ENCODE measurements around the gene MCRS1. TPM values are rescaled to one million over a fixed set of nuclear protein-coding genes. Genes with fewer than 3 reads are reported as not detected.

Gene MCRS1, protein sequence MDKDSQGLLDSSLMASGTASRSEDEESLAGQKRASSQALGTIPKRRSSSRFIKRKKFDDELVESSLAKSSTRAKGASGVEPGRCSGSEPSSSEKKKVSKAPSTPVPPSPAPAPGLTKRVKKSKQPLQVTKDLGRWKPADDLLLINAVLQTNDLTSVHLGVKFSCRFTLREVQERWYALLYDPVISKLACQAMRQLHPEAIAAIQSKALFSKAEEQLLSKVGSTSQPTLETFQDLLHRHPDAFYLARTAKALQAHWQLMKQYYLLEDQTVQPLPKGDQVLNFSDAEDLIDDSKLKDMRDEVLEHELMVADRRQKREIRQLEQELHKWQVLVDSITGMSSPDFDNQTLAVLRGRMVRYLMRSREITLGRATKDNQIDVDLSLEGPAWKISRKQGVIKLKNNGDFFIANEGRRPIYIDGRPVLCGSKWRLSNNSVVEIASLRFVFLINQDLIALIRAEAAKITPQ
- 68.8 TPM for polyA plus RNA-seq (2013, experiment 1 of 2)
- 67.4 TPM for polyA plus RNA-seq (2013, experiment 2 of 2)

DNA sequence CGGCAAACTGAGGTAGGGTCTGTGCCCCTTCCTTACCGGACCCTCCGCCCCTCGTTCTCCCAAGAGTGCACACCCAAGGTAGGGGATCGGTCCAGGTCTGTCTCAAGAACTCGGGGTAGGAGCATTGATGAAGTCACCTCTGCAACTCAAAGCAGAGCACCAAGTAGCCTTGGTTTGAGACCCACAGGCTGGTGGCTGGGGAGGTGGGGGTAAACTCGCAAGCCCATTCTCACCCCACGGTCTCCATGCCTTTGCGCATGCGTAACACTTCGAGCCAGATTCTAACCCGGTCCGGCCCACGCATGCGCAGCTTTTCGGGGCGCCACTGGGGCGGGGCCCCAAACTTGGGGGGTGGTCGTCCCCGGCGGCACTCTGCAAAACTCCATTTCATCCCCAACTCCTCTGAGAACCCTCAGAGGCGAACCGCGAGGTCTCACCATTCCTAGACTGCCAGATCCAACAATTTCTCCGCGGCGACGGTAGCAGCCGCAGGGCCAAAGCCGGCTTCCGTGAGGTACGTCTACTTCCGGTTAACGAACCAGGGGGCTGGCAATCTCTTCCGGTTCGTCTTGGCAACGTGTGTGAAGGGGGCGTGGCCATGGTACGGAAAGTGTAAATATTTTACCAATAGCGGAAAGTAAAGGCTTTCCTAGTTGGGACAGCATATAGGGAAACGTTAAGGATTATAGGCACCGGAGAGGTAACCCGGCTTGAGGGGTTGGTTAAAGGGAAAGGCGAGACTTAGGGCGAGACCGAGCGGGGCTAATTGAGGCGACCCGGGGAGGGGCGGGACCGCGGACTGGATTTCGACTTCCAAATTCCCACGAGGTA lies at the start of gene MCRS1:
Gene MCRS1, minus strand, starts transcription at position 532 of the 831 bp plus-strand sequence. CDS start 1,411 bp downstream, outside the sequence.
- peak within 1 kb of the TSS; percentile 67 for H2AK5ac ChIP-seq (ENCODE audit: low read depth, low read length)
- H2BK5ac ChIP-seq (ENCODE audit: low read length), result peak within 1 kb of the TSS; percentile 93
- DNase-seq (ENCODE audit: low spot score), result peak; percentile 85
- peak within 1 kb of the TSS; percentile 84 to 95 for H3K4me3 ChIP-seq (ENCODE audit: low read length in 2 of 2)
- peaks cover 16% of the 10 kb centered on the region for H3K79me1 ChIP-seq (ENCODE audit: low read depth, low read length)
- peak within 1 kb of the TSS; percentile 94 for H2AFZ ChIP-seq (ENCODE audit: low read length)
- H3K27ac ChIP-seq (replicated peaks; ENCODE audit: low read length), result peak within 1 kb of the TSS; percentile 85
- peak within 1 kb of the TSS; percentile 72 for H3K4ac ChIP-seq (ENCODE audit: low read length)
- H3K9ac ChIP-seq (ENCODE audit: low read depth, low read length, poor library complexity), result peak within 1 kb of the TSS; percentile 94
- H3K14ac ChIP-seq (ENCODE audit: low read length), result peak within 1 kb of the TSS; percentile 71
- no peak within 1 kb of the TSS for H4K91ac ChIP-seq (ENCODE audit: low read depth, low read length, poor library complexity)
- peak within 1 kb of the TSS; percentile 16 for H2BK12ac ChIP-seq (ENCODE audit: low read length)
- peaks cover 0 to 3% of the 10 kb centered on the region in 2 donors for H3K9me3 ChIP-seq (replicated peaks in 1 of 2; ENCODE audit: control insufficient read depth in 2 of 2, insufficient read depth in 1 of 2, low read depth in 1 of 2, low read length in 2 of 2)
- H3K23ac ChIP-seq (ENCODE audit: low read depth, low read length, poor library complexity), result peak within 1 kb of the TSS; percentile 96
- no CpG with 5 or more reads among the region's 54 CpGs for WGBS, 2 donors (ENCODE audit: extremely low coverage in 2 of 2, insufficient read length in 2 of 2, insufficient replicate concordance in 1 of 2)
- peak within 1 kb of the TSS; percentile 99 for H3K18ac ChIP-seq (ENCODE audit: low read length)
- H3K27me3 ChIP-seq (ENCODE audit: control insufficient read depth in 3 of 3, insufficient read depth in 3 of 3, low read depth in 1 of 3, low read length in 3 of 3), result no peaks in the 10 kb centered on the region
- H2BK120ac ChIP-seq (ENCODE audit: low read depth, low read length), result no peak within 1 kb of the TSS
- H3K4me2 ChIP-seq (ENCODE audit: insufficient read depth, low read length, poor library complexity, severe bottlenecking), result peak within 1 kb of the TSS; percentile 84
- H4K8ac ChIP-seq (ENCODE audit: low read depth, low read length), result no peak within 1 kb of the TSS
- peak within 1 kb of the TSS; percentile 69 for H2BK15ac ChIP-seq (ENCODE audit: low read length)
- H3K4me1 ChIP-seq (ENCODE audit: control insufficient read depth in 2 of 2, insufficient read depth in 1 of 2, low read depth in 1 of 2, low read length in 2 of 2), result peaks cover 1 to 3% of the 10 kb centered on the region in 2 donors
- peaks cover 30 to 37% of the 10 kb centered on the region in 2 donors for H3K36me3 ChIP-seq (replicated peaks in 1 of 2; ENCODE audit: control insufficient read depth in 2 of 2, insufficient read depth in 2 of 2, low read length in 2 of 2)

DNA sequence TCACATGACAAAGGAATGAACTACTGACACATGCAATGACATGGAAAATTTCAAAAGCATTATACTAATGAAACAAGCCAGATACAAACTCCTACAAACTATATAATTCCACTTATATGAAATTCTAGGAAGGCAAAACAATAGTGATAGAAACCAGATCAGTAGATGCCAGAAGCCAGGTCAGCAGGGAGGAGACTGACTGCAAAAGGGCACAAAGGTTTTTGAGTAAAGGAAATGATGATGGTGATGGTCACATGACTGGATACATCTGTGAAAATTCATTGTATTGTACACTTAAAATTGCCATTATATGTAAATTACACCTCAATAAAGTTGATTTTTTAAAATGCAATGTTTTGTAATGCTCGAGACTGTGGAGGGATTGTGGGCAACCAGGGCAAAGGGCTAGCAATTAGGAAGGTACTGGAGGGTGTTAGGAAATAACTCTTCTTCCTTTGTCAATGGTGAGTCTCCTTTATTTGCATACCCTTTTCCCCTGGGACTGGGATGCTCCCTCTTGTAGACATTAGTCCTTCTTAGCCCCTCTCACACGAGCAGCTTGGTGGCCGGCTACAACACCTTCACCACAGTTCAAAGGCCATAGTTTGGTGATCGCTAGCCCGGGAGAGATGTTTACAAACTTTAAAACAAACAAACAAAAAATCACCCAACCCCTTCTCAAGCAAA lies 48.7 kb upstream of the MCRS1 start:
- no peak overlapping the region for H3K18ac ChIP-seq (ENCODE audit: low read length)
- no peak overlapping the region for H2BK15ac ChIP-seq (ENCODE audit: low read length)
- H3K4ac ChIP-seq (ENCODE audit: low read length), result no peak overlapping the region
- H4K91ac ChIP-seq (ENCODE audit: low read depth, low read length, poor library complexity), result no peak overlapping the region
- no peaks in the 10 kb centered on the region for H3K79me1 ChIP-seq (ENCODE audit: low read depth, low read length)
- peaks cover 0 to 3% of the 10 kb centered on the region in 2 donors for H3K9me3 ChIP-seq (replicated peaks in 1 of 2; ENCODE audit: control insufficient read depth in 2 of 2, insufficient read depth in 1 of 2, low read depth in 1 of 2, low read length in 2 of 2)
- no peak overlapping the region for H4K8ac ChIP-seq (ENCODE audit: low read depth, low read length)
- no peak overlapping the region for H2BK12ac ChIP-seq (ENCODE audit: low read length)
- H3K9ac ChIP-seq (ENCODE audit: low read depth, low read length, poor library complexity), result no peak overlapping the region
- H3K27me3 ChIP-seq (ENCODE audit: control insufficient read depth in 3 of 3, insufficient read depth in 3 of 3, low read depth in 1 of 3, low read length in 3 of 3), result no peaks in the 10 kb centered on the region
- peaks cover 1 to 2% of the 10 kb centered on the region in 2 donors for H3K4me1 ChIP-seq (ENCODE audit: control insufficient read depth in 2 of 2, insufficient read depth in 1 of 2, low read depth in 1 of 2, low read length in 2 of 2)
- no CpG with 5 or more reads among the region's 5 CpGs for WGBS, 2 donors (ENCODE audit: extremely low coverage in 2 of 2, insufficient read length in 2 of 2, insufficient replicate concordance in 1 of 2)
- H3K36me3 ChIP-seq (replicated peaks in 1 of 2; ENCODE audit: control insufficient read depth in 2 of 2, insufficient read depth in 2 of 2, low read length in 2 of 2), result no peaks in the 10 kb centered on the region
- no peak overlapping the region for H2AK5ac ChIP-seq (ENCODE audit: low read depth, low read length)
- no peak overlapping the region for H3K4me2 ChIP-seq (ENCODE audit: insufficient read depth, low read length, poor library complexity, severe bottlenecking)
- H3K4me3 ChIP-seq (ENCODE audit: low read length in 2 of 2), result no peak overlapping the region
- no peak overlapping the region for H2BK120ac ChIP-seq (ENCODE audit: low read depth, low read length)
- no peak for DNase-seq (ENCODE audit: low spot score)
- H3K14ac ChIP-seq (ENCODE audit: low read length), result no peak overlapping the region
- no peak overlapping the region for H2AFZ ChIP-seq (ENCODE audit: low read length)
- no peak overlapping the region for H2BK5ac ChIP-seq (ENCODE audit: low read length)
- H3K23ac ChIP-seq (ENCODE audit: low read depth, low read length, poor library complexity), result no peak overlapping the region
- no peak overlapping the region for H3K27ac ChIP-seq (replicated peaks; ENCODE audit: low read length)

DNA sequence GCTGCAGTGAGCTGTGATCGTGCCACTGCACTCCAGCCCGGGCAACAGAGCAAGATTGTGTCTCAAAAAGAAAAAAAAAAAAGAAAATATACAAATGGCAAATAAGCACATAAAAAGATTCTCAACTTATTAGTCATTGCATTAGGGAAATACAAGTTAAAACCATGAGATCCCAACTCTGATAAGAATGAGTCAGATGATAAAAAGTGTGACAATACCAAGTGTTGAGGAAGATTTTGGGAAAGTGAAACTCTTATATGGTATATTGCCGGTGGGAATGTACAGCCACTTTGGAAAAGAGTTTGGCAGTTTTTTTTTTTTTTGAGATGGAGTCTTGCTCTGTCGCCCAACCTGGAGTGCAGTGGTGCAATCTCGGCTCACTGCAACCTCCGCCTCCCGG lies 47.8 kb upstream of the MCRS1 start:
- Histone ChIP-seq H3K23ac (ENCODE audit: low read depth, low read length, poor library complexity) (no peak overlapping the region), H2AFZ (ENCODE audit: low read length) (no peak overlapping the region), H4K91ac (ENCODE audit: low read depth, low read length, poor library complexity) (no peak overlapping the region), H3K14ac (ENCODE audit: low read length) (no peak overlapping the region), H3K27ac (replicated peaks; ENCODE audit: low read length) (no peak overlapping the region), H3K4me2 (ENCODE audit: insufficient read depth, low read length, poor library complexity, severe bottlenecking) (no peak overlapping the region), H3K4me1 (ENCODE audit: control insufficient read depth in 2 of 2, insufficient read depth in 1 of 2, low read depth in 1 of 2, low read length in 2 of 2) (no peaks in the 10 kb centered on the region), H2BK5ac (ENCODE audit: low read length) (no peak overlapping the region), H2BK12ac (ENCODE audit: low read length) (no peak overlapping the region), H2BK15ac (ENCODE audit: low read length) (no peak overlapping the region), H3K18ac (ENCODE audit: low read length) (no peak overlapping the region), H4K8ac (ENCODE audit: low read depth, low read length) (no peak overlapping the region), H3K4me3 (ENCODE audit: low read length in 2 of 2) (no peak overlapping the region), H3K9ac (ENCODE audit: low read depth, low read length, poor library complexity) (no peak overlapping the region), H3K9me3 (replicated peaks in 1 of 2; ENCODE audit: control insufficient read depth in 2 of 2, insufficient read depth in 1 of 2, low read depth in 1 of 2, low read length in 2 of 2) (peaks cover 0 to 3% of the 10 kb centered on the region in 2 donors), H3K79me1 (ENCODE audit: low read depth, low read length) (no peaks in the 10 kb centered on the region), H3K36me3 (replicated peaks in 1 of 2; ENCODE audit: control insufficient read depth in 2 of 2, insufficient read depth in 2 of 2, low read length in 2 of 2) (no peaks in the 10 kb centered on the region), H3K4ac (ENCODE audit: low read length) (no peak overlapping the region), H3K27me3 (ENCODE audit: control insufficient read depth in 3 of 3, insufficient read depth in 3 of 3, low read depth in 1 of 3, low read length in 3 of 3) (no peaks in the 10 kb centered on the region), H2AK5ac (ENCODE audit: low read depth, low read length) (no peak overlapping the region), H2BK120ac (ENCODE audit: low read depth, low read length) (no peak overlapping the region)
- no CpG with 5 or more reads among the region's 7 CpGs for WGBS, 2 donors (ENCODE audit: extremely low coverage in 2 of 2, insufficient read length in 2 of 2, insufficient replicate concordance in 1 of 2)
- DNase-seq (ENCODE audit: low spot score), result no peak
